Measurements from ENCODE around the gene CWC27.

The CWC27 gene

DNA sequence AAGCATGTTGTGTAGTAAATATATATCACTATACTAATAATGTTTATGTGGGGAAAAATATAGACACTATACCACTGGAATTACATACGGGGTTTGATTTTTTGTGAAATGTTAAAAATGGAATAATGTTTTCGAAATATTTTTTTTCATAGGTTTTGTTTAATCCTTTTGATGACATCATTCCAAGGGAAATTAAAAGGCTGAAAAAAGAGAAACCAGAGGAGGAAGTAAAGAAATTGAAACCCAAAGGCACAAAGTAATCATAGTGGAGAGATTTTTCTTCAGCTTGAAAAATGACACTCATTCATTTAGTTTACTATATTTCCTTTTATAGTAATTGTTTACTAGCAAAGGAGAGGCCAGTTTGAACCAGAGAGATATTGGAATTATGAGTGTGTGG, 17.6 kb downstream of the CWC27 start:
- TF ChIP-seq, protein P1, sequence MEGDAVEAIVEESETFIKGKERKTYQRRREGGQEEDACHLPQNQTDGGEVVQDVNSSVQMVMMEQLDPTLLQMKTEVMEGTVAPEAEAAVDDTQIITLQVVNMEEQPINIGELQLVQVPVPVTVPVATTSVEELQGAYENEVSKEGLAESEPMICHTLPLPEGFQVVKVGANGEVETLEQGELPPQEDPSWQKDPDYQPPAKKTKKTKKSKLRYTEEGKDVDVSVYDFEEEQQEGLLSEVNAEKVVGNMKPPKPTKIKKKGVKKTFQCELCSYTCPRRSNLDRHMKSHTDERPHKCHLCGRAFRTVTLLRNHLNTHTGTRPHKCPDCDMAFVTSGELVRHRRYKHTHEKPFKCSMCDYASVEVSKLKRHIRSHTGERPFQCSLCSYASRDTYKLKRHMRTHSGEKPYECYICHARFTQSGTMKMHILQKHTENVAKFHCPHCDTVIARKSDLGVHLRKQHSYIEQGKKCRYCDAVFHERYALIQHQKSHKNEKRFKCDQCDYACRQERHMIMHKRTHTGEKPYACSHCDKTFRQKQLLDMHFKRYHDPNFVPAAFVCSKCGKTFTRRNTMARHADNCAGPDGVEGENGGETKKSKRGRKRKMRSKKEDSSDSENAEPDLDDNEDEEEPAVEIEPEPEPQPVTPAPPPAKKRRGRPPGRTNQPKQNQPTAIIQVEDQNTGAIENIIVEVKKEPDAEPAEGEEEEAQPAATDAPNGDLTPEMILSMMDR (conservative IDR thresholded peaks at IDR 0.05; ENCODE audit: low read depth, low read length), result no peak
- H3K4me3 ChIP-seq (ENCODE audit: low read length), result no peak overlapping the region
- no peak for DNase-seq (ENCODE audit: low read depth)

DNA sequence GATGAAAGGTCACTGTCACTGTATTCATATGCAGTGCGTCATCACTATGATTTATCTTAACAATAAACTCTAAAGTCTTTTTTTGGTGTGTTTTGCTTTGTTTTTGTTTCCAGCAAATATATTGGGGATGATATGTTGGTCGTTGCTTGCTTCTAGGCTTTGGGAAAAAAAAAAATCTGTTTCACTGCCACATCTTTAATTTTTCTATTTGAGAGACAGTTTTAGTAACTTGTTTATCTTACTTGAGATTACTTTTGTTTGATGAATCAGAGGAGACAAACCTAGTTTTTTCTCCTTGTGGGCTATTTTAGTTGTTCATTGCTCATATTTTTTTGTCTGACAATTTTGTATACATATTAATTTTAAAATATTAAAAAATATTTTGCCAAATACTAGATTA, 19.4 kb downstream of the CWC27 start:
- DNase-seq (ENCODE audit: low read depth), result no peak
- no peak overlapping the region for H3K4me3 ChIP-seq (ENCODE audit: low read length)
- TF ChIP-seq, protein P1 (conservative IDR thresholded peaks at IDR 0.05; ENCODE audit: low read depth, low read length), result no peak

DNA sequence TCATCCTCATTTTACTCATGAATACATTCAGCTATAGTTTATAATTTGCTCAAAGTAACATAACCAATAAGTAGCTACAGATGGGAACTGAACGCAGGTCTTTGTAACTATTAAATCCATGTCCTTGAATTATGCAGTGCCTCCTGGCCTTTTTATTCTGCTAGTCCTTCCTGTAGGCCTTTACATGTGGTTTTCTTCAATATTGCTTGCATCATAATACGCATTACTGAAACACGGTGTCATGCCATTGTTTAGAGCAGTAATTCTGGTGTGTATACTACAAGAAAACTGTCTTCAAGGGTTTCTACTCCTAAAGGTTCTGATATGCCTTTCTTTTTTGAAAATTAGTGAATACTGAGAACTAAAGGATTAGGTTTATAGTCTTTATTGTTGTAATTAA, 20.7 kb downstream of the CWC27 start:
- no peak overlapping the region for H3K4me3 ChIP-seq (ENCODE audit: low read length)
- TF ChIP-seq, protein P1 (conservative IDR thresholded peaks at IDR 0.05; ENCODE audit: low read depth, low read length), result no peak
- no peak for DNase-seq (ENCODE audit: low read depth)

DNA sequence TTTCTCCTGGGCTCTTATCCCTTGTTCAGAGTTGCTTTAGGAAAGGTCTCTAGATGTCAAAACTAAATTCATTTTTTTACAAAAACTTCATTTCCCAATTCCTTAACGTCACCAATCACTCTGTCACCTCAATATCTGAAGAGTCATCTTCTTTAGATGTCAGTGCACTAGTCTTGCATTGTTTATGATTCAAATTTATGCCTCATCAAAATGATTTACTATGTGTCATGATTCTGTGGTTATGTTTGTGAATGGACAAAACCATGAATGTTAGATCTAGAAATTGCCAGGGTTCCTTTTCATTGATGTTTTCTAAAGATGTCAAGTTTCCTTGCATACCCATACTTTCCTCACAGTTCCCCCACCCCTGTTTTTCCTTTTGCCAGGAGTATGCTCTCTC, 21.5 kb downstream of the CWC27 start:
- DNase-seq (ENCODE audit: low read depth), result no peak
- TF ChIP-seq, protein P1 (conservative IDR thresholded peaks at IDR 0.05; ENCODE audit: low read depth, low read length), result no peak
- H3K4me3 ChIP-seq (ENCODE audit: low read length), result no peak overlapping the region

DNA sequence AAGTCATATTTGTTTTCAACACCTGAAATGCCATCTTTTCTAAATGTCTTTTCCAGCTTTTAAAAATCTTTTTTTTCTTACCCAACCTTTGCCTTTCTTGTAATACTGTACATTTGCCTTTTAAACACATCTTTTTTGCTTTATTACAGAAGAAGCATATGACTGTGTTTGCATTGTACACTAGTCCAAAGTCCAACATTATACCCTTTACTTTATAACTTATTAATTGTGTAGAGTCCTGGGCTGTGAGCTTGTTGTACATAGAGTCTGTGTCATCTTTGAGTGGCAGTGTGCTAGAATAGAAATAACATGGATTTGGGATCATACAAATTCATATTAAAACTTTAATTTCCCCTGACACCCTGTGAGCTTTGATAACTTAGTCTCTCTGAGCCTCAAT, 23.7 kb downstream of the CWC27 start:
- H3K4me3 ChIP-seq (ENCODE audit: low read length), result no peak overlapping the region
- no peak for DNase-seq (ENCODE audit: low read depth)
- TF ChIP-seq, protein P1 (conservative IDR thresholded peaks at IDR 0.05; ENCODE audit: low read depth, low read length), result no peak

DNA sequence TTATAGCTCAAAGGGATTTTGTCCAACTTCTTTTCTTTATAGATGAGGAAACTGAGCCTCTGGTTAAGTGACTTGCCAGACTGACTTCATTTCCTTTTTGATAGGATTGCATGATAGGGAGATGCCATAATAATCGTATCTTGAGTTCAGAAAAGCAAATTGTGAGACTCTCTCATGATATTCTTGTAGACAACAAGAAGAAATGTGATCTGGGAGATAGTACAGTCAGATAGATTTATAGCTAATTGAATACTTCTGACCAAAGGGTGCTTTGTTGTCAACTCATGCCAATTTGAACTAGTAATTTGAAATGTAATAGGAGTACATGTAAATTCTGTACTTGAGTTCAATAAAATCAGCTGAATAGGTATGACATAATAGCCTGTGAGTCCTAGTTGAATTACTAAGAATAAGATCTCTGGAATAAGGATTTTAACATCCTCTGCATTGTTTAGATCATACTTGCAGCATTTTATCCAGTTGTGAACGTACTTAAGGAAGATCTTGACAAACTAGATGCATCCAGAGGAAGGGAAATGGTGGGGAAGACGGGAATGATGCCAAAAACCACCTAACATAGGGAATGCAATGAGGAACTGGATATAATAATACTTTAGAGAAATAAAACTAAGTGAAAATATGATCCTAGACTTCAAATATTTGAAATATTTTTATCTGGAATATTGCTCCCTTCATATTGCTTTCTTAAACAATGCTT, 25.5 kb downstream of the CWC27 start:
- no peak for DNase-seq (ENCODE audit: low read depth)
- TF ChIP-seq, protein P1 (conservative IDR thresholded peaks at IDR 0.05; ENCODE audit: low read depth, low read length), result no peak
- no peak overlapping the region for H3K4me3 ChIP-seq (ENCODE audit: low read length)

DNA sequence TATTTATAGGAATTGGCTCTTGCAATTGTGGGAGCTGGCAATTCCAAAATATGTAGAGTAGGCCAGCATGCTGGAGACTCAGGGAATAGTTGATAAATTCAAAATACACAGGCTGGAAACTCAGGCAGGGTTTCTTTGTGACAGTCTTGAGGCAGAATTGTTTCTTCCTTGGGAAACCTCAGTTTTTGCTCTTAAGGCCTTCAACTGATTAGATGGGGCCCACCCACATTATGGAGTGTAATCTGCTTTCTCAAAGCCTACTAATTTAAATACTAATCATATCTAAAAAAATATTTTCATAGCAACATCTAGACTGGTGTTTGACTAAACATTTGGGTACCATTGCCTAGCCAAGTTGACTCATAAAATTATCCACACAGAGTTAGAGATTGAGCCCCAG, 27.6 kb downstream of the CWC27 start:
- H3K4me3 ChIP-seq (ENCODE audit: low read length), result no peak overlapping the region
- DNase-seq (ENCODE audit: low read depth), result no peak
- TF ChIP-seq, protein P1 (conservative IDR thresholded peaks at IDR 0.05; ENCODE audit: low read depth, low read length), result no peak
